SK-N-SH (cell line): ENCODE data around the gene MEA1.

Experiments
- CHD2 ChIP-seq: fragments of 150-350 bp; IDR thresholded peaks from 2 replicates; pipeline ENCODE4 v1.6.1; 2018; ENCODE audit warnings: low read length; ENCODE audit not compliant: partially characterized antibody
- FOXM1 ChIP-seq: IDR thresholded peaks from 2 replicates; pipeline ENCODE4 v1.4.0; 2012; ENCODE audit warnings: low read depth, mild to moderate bottlenecking
- GATA2 ChIP-seq: sonication (generic); formaldehyde crosslinking; IDR thresholded peaks from 2 replicates; pipeline ENCODE4 v1.5.0; 2020; ENCODE audit warnings: mild to moderate bottlenecking, missing genetic modification reagents
- JUND ChIP-seq: IDR thresholded peaks from 2 replicates; pipeline ENCODE4 v1.4.0; 2012
- POLR2AphosphoS5 ChIP-seq: IDR thresholded peaks from 2 replicates; pipeline ENCODE4 v1.6.1; 2012; ENCODE audit warnings: low read depth, low read length
- RAD21 ChIP-seq: IDR thresholded peaks from 2 replicates; pipeline ENCODE4 v1.6.1; 2012; ENCODE audit warnings: mild to moderate bottlenecking, low read length
- YY1 ChIP-seq: IDR thresholded peaks from 2 replicates; pipeline ENCODE4 v1.4.0; 2012; ENCODE audit warnings: low read depth, mild to moderate bottlenecking
- TF ChIP-seq, protein P1 (sequence below): fragments of 200-600 bp; sonication (generic); IDR thresholded peaks from 2 replicates; pipeline ENCODE4 v1.6.1; 2017; ENCODE audit warnings: antibody characterized with exemption, mild to moderate bottlenecking, moderate library complexity
- TF ChIP-seq, protein P2 (sequence below): IDR thresholded peaks from 2 replicates; pipeline ENCODE4 v1.4.0; 2012; ENCODE audit warnings: low read depth
- TF ChIP-seq, protein P3 (sequence below): IDR thresholded peaks from 2 replicates; pipeline ENCODE4 v1.4.0; 2012; ENCODE audit warnings: low read depth, borderline replicate concordance

DNA sequence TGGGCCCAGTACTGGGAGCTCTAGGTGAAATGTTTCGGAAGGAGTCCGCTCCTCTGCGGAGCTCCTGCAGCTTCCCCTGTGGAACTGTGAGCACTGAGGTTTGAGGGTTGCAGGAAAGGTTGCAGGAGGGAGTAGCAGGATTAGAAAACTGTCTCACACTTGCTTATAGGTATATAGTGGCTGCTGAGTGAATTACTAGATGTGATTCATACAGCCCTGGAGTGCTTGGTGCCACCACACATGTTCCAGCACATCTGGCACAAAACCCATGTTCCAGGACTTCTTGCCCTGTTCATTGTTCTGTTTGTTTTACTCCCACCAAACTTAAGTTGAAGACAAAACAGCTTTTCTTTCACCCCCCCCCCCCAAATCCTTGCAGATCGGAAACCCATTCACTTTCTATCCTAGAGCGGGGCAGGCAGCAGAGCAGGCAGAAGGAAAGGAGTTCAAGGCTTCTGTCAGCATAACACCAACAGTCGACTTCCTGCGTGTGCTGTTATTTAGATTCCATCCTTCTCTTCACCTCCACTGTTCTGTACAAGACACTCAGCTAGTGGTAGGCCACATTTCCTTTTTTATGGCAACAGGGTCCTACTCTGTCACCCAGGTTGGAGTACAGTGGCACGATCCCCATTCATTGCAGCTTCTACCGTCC lies 34.1 kb downstream of the MEA1 start:
- TF ChIP-seq JUND (no peak), POLR2AphosphoS5 (no peak), RAD21 (no peak), GATA2 (no peak), FOXM1 (no peak), CHD2 (no peak), YY1 (no peak)
- TF ChIP-seq, protein P1, sequence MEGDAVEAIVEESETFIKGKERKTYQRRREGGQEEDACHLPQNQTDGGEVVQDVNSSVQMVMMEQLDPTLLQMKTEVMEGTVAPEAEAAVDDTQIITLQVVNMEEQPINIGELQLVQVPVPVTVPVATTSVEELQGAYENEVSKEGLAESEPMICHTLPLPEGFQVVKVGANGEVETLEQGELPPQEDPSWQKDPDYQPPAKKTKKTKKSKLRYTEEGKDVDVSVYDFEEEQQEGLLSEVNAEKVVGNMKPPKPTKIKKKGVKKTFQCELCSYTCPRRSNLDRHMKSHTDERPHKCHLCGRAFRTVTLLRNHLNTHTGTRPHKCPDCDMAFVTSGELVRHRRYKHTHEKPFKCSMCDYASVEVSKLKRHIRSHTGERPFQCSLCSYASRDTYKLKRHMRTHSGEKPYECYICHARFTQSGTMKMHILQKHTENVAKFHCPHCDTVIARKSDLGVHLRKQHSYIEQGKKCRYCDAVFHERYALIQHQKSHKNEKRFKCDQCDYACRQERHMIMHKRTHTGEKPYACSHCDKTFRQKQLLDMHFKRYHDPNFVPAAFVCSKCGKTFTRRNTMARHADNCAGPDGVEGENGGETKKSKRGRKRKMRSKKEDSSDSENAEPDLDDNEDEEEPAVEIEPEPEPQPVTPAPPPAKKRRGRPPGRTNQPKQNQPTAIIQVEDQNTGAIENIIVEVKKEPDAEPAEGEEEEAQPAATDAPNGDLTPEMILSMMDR = no peak
- TF ChIP-seq, protein P2, sequence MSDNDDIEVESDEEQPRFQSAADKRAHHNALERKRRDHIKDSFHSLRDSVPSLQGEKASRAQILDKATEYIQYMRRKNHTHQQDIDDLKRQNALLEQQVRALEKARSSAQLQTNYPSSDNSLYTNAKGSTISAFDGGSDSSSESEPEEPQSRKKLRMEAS = no peak
- TF ChIP-seq, protein P3, sequence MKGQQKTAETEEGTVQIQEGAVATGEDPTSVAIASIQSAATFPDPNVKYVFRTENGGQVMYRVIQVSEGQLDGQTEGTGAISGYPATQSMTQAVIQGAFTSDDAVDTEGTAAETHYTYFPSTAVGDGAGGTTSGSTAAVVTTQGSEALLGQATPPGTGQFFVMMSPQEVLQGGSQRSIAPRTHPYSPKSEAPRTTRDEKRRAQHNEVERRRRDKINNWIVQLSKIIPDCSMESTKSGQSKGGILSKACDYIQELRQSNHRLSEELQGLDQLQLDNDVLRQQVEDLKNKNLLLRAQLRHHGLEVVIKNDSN = no peak
